Measurements from ENCODE around the gene PJVK.
"Not testable (repeated sequence)": the region's sequence is repeated elsewhere in the genome, so short reads cannot be mapped to it uniquely, and the experiment has no call there.

PJVK gene

DNA sequence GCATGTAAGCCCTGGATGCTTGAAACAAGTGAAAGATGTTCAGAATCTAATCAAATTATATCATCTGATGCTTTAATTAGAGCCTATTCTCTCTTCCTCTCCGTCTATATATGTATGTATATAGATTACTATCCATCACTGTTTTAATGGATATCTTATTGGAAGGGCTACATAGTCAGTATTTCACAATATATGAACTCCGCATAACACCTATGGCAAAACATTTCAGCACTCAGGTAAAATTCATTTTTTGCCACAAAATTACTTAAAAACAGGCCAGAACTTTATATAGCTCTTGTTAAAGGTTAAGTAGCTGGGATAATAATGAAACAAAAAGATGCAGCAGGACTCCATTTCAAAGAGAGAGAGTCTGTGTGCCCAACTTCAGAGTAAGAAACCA is 1.2 kb downstream of the PJVK start:
- TF ChIP-seq, protein P1, sequence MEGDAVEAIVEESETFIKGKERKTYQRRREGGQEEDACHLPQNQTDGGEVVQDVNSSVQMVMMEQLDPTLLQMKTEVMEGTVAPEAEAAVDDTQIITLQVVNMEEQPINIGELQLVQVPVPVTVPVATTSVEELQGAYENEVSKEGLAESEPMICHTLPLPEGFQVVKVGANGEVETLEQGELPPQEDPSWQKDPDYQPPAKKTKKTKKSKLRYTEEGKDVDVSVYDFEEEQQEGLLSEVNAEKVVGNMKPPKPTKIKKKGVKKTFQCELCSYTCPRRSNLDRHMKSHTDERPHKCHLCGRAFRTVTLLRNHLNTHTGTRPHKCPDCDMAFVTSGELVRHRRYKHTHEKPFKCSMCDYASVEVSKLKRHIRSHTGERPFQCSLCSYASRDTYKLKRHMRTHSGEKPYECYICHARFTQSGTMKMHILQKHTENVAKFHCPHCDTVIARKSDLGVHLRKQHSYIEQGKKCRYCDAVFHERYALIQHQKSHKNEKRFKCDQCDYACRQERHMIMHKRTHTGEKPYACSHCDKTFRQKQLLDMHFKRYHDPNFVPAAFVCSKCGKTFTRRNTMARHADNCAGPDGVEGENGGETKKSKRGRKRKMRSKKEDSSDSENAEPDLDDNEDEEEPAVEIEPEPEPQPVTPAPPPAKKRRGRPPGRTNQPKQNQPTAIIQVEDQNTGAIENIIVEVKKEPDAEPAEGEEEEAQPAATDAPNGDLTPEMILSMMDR (IDR thresholded peaks at IDR 0.05; ENCODE audit: low read depth, low read length, missing control alignments): no peak
- DNase-seq (ENCODE audit: low read depth): no peak
- no peak overlapping the region for H3K4me3 ChIP-seq (ENCODE audit: low read depth, low read length)

GRCh38 chr2:178452870-178453269 is 1.7 kb downstream of the PJVK start:
- DNase-seq (ENCODE audit: low read depth): no peak
- TF ChIP-seq, protein P1 (IDR thresholded peaks at IDR 0.05; ENCODE audit: low read depth, low read length, missing control alignments): no peak
- no peak overlapping the region for H3K4me3 ChIP-seq (ENCODE audit: low read depth, low read length)

GRCh38 chr2:178455947-178456346 is 4.8 kb downstream of the PJVK start:
- TF ChIP-seq, protein P1 (IDR thresholded peaks at IDR 0.05; ENCODE audit: low read depth, low read length, missing control alignments): no peak

DNA sequence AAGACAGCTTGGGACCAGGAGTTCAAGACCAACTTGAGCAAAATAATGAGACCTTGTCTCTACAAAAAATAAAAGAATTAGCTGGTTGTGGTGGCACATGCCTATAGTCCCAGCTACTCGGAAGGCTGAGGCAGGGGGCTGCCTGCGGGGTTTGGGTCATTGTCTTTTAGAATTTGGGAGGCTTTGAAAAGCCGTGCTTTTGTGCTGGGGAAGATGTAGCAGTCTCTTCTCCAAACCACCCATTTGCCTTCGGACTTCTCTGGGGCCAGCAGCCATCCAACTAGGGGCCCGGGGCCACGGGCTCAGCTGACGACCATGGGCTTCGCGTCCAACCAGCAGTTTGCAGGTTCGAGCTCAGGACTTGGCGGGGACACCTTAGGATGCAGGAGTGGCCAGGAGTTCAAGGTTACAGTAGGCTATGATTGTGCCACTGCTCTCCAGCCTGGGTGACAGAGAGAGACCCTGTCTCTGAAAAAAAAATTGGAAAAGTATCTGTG is 6.3 kb downstream of the PJVK start:
- TF ChIP-seq, protein P1 (IDR thresholded peaks at IDR 0.05; ENCODE audit: low read depth, low read length, missing control alignments): no peak
- no peak for DNase-seq (ENCODE audit: low read depth)

More at GRCh38 chr2:178455947-178456346, 4.8 kb downstream of the PJVK start:
- H3K4me3 ChIP-seq (ENCODE audit: low read depth, low read length): no peak overlapping the region
- DNase-seq (ENCODE audit: low read depth): no peak

GRCh38 chr2:178469219-178469849 is 18.2 kb downstream of the PJVK start:
- H3K4me3 ChIP-seq (ENCODE audit: low read depth, low read length): no peak overlapping the region
- DNase-seq (ENCODE audit: low read depth): no peak
- TF ChIP-seq, protein P1 (IDR thresholded peaks at IDR 0.05; ENCODE audit: low read depth, low read length, missing control alignments): no peak

More for the DNA sequence above, 6.3 kb downstream of the PJVK start:
- H3K4me3 ChIP-seq (ENCODE audit: low read depth, low read length): no peak overlapping the region

GRCh38 chr2:178471313-178471712 is 20.1 kb downstream of the PJVK start:
- H3K4me3 ChIP-seq (ENCODE audit: low read depth, low read length); DNase-seq (ENCODE audit: low read depth): not testable (repeated sequence)

DNA sequence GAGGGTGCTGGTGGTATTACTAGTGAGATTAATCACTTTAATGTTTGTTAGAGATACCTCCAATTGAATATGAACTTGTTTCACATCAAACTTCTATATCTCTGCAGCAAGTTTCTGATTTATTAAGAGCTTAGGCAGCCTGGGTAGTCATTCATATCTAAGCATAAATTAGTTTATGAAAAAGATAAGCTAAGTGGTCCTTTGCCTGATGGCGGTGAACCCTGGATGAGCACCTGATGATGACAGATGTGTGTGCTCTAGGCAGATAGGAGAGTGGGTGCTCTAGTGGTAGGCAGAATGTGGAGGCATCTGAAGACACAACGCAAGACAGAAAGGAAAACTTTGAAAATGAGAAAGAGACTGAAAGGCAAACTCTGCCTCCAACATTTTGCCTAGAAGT is 22.2 kb downstream of the PJVK start:
- no peak for DNase-seq (ENCODE audit: low read depth)
- H3K4me3 ChIP-seq (ENCODE audit: low read depth, low read length): no peak overlapping the region
- TF ChIP-seq, protein P1 (IDR thresholded peaks at IDR 0.05; ENCODE audit: low read depth, low read length, missing control alignments): no peak
